SU-DHL-6 (cell line): ENCODE data around the gene PDZD8.

Experiments used
- H2AFZ ChIP-seq: fragments of 200-600 bp; sonication (generic); 2 replicates; pipeline ENCODE4 v1.6.1; 2014; ENCODE audit warnings: low read depth, mild to moderate bottlenecking, moderate library complexity, mixed read lengths, antibody characterized with exemption, low read length; ENCODE audit not compliant: severe bottlenecking
- H3F3A ChIP-seq: fragments of 200-600 bp; shearing (Covaris generic); 2 replicates; pipeline ENCODE4 v1.6.0; 2016; ENCODE audit warnings: antibody characterized with exemption, mild to moderate bottlenecking; ENCODE audit not compliant: insufficient read depth
- H3K27ac ChIP-seq: fragments of 200-600 bp; sonication (generic); 2 replicates; pipeline ENCODE4 v1.5.1; 2016; ENCODE audit warnings: low read depth, mild to moderate bottlenecking, low read length, moderate library complexity, mixed read lengths
- H3K27me3 ChIP-seq: fragments of 200-600 bp; sonication (generic), shearing (Covaris generic); 2 replicates; pipeline ENCODE4 v1.6.0; 2014; ENCODE audit warnings: mild to moderate bottlenecking, low read length
- H3K36me3 ChIP-seq: fragments of 200-600 bp; sonication (generic); 2 replicates; pipeline ENCODE4 v1.6.1; 2014; ENCODE audit warnings: mild to moderate bottlenecking, low read length, mixed read lengths
- H3K4me2 ChIP-seq: fragments of 300-600, 200-600 bp; shearing (Covaris generic), sonication (generic); 2 replicates; pipeline ENCODE4 v1.6.0; 2014; ENCODE audit warnings: low read length, low read depth, mild to moderate bottlenecking; ENCODE audit not compliant: poor library complexity, severe bottlenecking
- H3K4me3 ChIP-seq: fragments of 200-600 bp; sonication (generic); 2 replicates; pipeline ENCODE4 v1.5.1; 2014; ENCODE audit warnings: antibody characterized with exemption, low read length, mild to moderate bottlenecking, mixed read lengths; ENCODE audit not compliant: insufficient read depth, poor library complexity, severe bottlenecking
- H3K79me2 ChIP-seq: fragments of 200-600 bp; sonication (generic); 2 replicates; pipeline ENCODE4 v1.6.1; 2014; ENCODE audit warnings: mild to moderate bottlenecking, low read length, moderate library complexity; ENCODE audit not compliant: insufficient read depth
- H3K9ac ChIP-seq: fragments of 200-600 bp; sonication (generic); 2 replicates; pipeline ENCODE4 v1.7.0; 2014; ENCODE audit warnings: mild to moderate bottlenecking, low read length
- H3K9me2 ChIP-seq: fragments of 200-600 bp; sonication (generic); replicated peaks from 2 replicates; pipeline ENCODE4 v1.6.1; 2014; ENCODE audit warnings: low read length; ENCODE audit not compliant: insufficient read depth
- H3K9me3 ChIP-seq: fragments of 200-600 bp; sonication (generic); 2 replicates; pipeline ENCODE4 v1.6.1; 2014; ENCODE audit warnings: low read length, mixed read lengths; ENCODE audit not compliant: insufficient read depth
- H4K20me1 ChIP-seq: fragments of 200-600 bp; sonication (generic); 2 replicates; pipeline ENCODE4 v1.6.1; 2014; ENCODE audit warnings: low read depth, mild to moderate bottlenecking, antibody characterized with exemption, low read length, moderate library complexity, mixed read lengths
- EZH2phosphoT487 ChIP-seq: fragments of 200-600 bp; sonication (generic), shearing (Covaris generic); conservative IDR thresholded peaks from 2 replicates; pipeline ENCODE4 v1.6.1; 2018; ENCODE audit warnings: mild to moderate bottlenecking, antibody characterized with exemption, low read length, moderate library complexity, mixed read lengths
- TF ChIP-seq, protein P1 (sequence below): fragments of 200-600 bp; sonication (generic); IDR thresholded peaks from one replicate; pipeline ENCODE4 v1.5.1; 2017; ENCODE audit warnings: antibody characterized with exemption, mild to moderate bottlenecking, low read length, moderate library complexity; ENCODE audit not compliant: insufficient read depth, poor library complexity, severe bottlenecking

PDZD8 gene

DNA sequence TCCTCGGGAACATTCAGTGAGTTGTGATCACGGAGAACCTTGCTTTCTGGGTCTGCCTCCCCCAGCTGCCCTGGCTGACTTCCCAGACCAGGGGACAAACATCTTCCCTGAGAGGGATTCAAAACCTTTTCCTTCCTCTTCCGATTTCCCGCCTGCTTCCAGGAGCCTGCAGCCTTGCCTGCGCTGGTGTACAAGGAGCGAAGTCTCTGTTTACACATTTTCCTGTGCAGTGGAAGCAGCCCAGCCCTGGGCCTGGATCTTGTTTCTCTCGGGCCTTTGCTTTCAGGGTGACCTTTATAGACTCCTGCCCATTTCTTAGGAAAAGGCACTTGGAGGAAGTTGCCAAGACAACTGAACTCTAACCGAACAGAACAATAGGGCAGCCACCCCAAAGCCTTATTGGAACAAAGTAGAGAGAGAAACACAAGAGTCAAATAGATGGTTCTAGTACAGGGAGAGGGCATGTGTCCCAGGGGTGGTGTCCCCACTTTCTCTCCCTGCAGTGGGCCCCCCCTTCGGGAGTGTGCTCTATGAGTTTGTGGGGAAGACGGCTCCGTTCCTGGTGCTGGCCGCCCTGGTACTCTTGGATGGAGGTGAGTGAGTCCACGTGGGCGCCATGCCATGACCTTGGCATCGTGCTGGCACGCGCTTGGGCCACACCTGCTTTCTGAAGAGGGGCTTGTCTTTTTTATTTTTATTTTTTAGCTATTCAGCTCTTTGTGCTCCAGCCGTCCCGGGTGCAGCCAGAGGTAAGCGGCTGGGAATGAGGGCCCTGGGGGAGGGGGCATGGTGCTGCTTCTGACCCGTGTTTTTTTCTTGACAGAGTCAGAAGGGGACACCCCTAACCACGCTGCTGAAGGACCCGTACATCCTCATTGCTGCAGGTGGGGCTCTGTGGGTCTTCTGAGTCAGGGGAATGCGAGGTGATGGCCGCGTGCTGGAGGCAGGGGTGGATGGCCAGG is 120.2 kb downstream of the PDZD8 start:
- no peak overlapping the region for H3K4me3 ChIP-seq
- no peak for TF ChIP-seq EZH2phosphoT487
- no peaks in the 10 kb centered on the region for H4K20me1 ChIP-seq
- no peaks in the 10 kb centered on the region for H3K79me2 ChIP-seq
- H2AFZ ChIP-seq = no peak overlapping the region
- H3K27ac ChIP-seq = no peak overlapping the region
- H3K9ac ChIP-seq = no peak overlapping the region
- H3K27me3 ChIP-seq = no peaks in the 10 kb centered on the region
- no peaks in the 10 kb centered on the region for H3F3A ChIP-seq
- H3K36me3 ChIP-seq = no peaks in the 10 kb centered on the region
- no peaks in the 10 kb centered on the region for H3K9me3 ChIP-seq
- no peaks in the 10 kb centered on the region for H3K9me2 ChIP-seq
- H3K4me2 ChIP-seq = no peak overlapping the region

DNA sequence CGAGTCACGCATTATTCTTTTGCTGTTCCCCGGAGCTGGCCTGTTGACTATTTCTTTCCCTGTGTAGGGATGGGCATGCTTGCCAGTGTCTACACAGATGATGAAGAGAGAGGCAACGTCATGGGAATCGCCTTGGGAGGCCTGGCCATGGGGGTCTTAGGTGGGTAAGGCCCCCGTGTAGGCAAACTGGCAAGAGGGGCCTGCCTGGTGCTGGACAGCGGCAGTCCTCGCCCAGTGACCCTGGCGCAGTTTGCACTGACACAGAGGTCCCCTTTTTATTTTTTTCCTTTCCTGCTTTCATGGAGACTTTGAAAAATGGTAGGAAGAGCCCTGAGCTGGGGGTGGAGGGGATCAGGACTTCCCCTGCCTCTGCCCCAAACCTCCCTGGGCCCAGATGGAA is 120.9 kb downstream of the PDZD8 start:
- no peaks in the 10 kb centered on the region for H3F3A ChIP-seq
- H3K27me3 ChIP-seq = no peaks in the 10 kb centered on the region
- no peak overlapping the region for H3K9ac ChIP-seq
- no peaks in the 10 kb centered on the region for H3K9me2 ChIP-seq
- no peaks in the 10 kb centered on the region for H4K20me1 ChIP-seq
- H3K4me3 ChIP-seq = no peak overlapping the region
- TF ChIP-seq, protein P1, sequence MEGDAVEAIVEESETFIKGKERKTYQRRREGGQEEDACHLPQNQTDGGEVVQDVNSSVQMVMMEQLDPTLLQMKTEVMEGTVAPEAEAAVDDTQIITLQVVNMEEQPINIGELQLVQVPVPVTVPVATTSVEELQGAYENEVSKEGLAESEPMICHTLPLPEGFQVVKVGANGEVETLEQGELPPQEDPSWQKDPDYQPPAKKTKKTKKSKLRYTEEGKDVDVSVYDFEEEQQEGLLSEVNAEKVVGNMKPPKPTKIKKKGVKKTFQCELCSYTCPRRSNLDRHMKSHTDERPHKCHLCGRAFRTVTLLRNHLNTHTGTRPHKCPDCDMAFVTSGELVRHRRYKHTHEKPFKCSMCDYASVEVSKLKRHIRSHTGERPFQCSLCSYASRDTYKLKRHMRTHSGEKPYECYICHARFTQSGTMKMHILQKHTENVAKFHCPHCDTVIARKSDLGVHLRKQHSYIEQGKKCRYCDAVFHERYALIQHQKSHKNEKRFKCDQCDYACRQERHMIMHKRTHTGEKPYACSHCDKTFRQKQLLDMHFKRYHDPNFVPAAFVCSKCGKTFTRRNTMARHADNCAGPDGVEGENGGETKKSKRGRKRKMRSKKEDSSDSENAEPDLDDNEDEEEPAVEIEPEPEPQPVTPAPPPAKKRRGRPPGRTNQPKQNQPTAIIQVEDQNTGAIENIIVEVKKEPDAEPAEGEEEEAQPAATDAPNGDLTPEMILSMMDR = no peak
- H3K27ac ChIP-seq = no peak overlapping the region
- H3K4me2 ChIP-seq = no peak overlapping the region
- no peak overlapping the region for H2AFZ ChIP-seq
- no peaks in the 10 kb centered on the region for H3K79me2 ChIP-seq
- no peaks in the 10 kb centered on the region for H3K36me3 ChIP-seq
- H3K9me3 ChIP-seq = no peaks in the 10 kb centered on the region

DNA sequence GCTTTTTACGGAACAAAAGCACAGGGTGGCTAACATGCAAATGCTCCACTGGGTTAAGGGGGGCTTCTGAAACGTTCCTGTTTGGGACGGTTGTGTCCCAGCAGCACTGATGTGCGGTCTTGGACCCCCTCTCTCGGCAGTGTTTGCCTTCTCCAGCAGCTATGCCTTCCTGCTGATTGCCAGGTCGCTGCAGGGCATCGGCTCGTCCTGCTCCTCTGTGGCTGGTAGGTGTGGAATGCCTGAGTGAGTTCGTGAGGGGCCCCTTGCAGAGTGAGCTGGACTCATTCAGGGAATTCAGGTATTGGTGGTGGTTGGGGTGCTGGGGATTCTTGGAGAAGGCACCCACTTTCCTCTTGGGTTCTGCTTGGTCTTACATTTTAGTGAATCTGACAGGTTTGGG is 121.3 kb downstream of the PDZD8 start:
- Histone ChIP-seq H3K79me2 (no peaks in the 10 kb centered on the region), H2AFZ (no peak overlapping the region), H3K36me3 (no peaks in the 10 kb centered on the region), H3F3A (no peaks in the 10 kb centered on the region), H4K20me1 (no peaks in the 10 kb centered on the region), H3K4me2 (no peak overlapping the region), H3K27ac (no peak overlapping the region), H3K27me3 (no peaks in the 10 kb centered on the region), H3K9me3 (no peaks in the 10 kb centered on the region), H3K9ac (no peak overlapping the region), H3K9me2 (no peaks in the 10 kb centered on the region), H3K4me3 (no peak overlapping the region)
- TF ChIP-seq, protein P1 = no peak
- TF ChIP-seq EZH2phosphoT487 = no peak

DNA sequence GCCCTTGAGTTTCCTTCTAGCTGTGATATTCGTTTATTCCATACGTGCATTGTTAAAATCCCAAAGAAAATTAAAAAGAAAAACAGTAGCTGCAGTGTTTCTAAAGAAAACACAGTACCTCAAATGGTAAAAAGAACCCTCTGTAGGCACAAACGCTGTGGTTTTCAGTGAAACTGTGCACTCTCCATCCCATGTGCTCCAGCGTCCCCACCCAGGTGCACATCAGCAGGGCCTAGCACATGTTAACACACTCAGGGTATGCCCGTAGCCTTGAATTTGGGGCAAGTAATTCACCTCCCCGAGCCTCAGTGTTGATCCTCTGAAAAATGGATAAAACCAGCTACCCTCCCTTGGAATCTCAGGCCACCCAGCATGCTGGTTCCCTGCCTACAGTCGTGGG is 124.8 kb downstream of the PDZD8 start:
- no peaks in the 10 kb centered on the region for H3F3A ChIP-seq
- no peaks in the 10 kb centered on the region for H3K79me2 ChIP-seq
- TF ChIP-seq EZH2phosphoT487 = no peak
- TF ChIP-seq, protein P1 = no peak
- no peaks in the 10 kb centered on the region for H3K36me3 ChIP-seq
- no peak overlapping the region for H3K4me2 ChIP-seq
- H3K27me3 ChIP-seq = no peaks in the 10 kb centered on the region
- H3K9me3 ChIP-seq = no peaks in the 10 kb centered on the region
- H3K9me2 ChIP-seq = no peaks in the 10 kb centered on the region
- no peak overlapping the region for H2AFZ ChIP-seq
- no peak overlapping the region for H3K9ac ChIP-seq
- H3K4me3 ChIP-seq = no peak overlapping the region
- H3K27ac ChIP-seq = no peak overlapping the region
- H4K20me1 ChIP-seq = no peaks in the 10 kb centered on the region
